NCI-H526 treated with DMSO at 0.1 percent for 48 hours (cell line): ENCODE measurements around the gene SLC12A9.
"Not testable (repeated sequence)": the region's sequence is repeated elsewhere in the genome, so short reads cannot be mapped to it uniquely, and the experiment has no call there.

Experiments
- DNase-seq: peaks from one replicate; lab custom pipeline; 2025; lab: John Stamatoyannopoulos, UW

Gene SLC12A9

DNA sequence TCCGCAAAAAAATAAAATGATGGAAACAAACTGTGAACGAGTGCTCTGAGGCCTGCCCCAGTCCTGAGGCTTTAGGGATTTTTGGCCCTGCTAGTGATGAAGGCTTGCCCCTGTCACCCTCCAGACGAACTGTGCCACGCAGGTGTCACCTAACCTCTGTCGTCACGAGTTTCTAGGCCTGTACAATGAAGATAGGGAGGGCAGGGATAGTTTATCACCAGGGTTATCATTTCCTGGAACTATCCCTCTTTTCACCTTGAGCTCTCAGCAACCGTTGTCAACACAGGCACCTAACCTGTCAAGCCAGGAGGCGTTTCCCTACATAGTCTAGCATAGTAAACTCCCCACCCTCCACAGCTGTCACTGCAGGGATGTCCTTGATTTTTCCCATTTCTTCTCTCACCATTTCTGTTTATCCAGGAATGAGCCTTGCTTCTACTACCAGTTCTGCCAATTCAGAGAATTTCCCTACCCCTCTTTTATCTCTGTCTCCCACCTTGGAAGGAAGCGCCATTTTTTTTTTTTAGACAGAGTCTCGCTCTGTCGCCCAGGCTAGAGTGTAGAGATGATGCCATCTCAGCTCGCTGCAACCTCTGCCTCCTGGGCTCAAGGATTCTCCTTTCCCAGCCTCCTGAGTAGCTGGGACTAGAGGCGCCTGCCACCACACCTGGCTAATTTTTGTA lies 45.4 kb downstream of the SLC12A9 start:
- no peak for DNase-seq

DNA sequence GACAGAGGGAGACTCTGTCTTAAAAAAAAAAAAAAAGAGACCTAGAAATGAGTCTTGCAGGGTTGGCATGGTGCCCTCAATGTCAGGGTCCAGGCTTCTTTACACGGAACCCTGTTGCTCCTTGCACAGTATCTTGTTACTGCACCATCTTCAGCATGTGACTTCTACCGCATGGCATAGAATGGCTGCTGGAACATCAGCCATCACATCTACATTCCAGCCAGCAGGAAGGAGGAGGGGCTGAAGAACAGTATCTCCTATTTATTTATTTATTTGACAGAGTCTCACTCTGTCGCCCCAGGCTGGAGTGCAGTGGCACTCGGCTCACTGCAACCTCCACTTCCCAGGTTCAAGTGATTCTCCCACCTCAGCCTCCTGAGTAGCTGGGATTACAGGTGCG lies 46.9 kb downstream of the SLC12A9 start:
- DNase-seq = no peak

DNA sequence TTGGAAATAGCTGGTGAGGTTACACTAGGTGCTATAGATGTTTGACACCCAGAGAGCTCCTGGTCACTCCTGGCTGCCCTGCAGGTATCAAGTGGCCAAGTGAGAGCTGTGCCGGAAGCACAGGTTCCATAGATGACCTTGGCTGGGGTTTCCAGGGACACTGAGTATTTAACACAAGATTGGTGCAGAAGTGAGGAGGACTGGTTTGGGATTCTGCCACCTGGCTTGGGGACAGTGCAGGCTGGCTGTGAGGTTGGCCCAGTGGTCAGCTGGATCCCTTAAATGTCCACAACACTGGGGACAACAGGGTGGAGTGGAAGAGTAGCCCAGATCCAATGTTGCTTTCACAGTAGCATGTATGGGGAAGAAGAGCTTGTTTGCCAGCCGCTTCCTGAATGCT lies 48.5 kb downstream of the SLC12A9 start:
- DNase-seq = no peak

DNA sequence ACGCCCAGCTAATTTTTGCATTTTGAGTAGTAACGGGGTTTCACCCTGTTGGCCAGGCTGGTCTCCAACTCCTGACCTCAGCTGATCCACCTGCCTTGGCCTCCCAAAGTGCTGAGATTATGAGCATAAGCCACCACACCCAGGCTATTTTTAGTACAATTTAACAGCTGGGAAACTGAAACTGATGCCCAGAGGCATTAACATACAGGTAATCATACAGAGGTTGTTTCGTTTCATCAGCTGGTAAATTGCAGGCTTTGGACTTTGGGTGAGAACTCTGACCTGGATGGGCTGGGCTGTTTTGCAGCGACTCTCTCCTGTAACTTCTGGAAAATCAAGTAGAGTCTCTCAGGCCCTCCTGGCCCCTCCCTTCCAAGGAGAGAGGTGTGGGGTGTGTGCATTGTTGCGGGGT lies 49.4 kb downstream of the SLC12A9 start:
- DNase-seq = no peak

DNA sequence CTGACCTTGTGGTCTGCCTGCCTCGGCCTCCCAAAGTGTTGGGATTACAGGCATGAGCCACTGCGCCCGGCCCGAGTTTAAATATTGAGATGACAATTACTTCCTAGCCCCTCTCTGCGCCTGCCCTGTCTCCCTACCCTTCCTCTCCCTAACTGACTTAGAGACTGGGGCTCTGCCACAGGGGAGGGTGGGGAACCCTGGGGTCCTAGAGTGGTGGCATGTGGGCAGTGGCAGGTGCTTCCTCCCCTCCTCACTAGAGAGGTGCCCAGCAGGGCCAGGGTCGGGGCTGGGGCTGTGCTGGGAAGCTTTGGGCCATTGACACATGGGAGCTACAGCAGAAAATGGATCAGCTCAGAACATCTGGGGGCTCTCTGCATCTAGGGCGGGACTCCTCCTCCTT lies 50.1 kb downstream of the SLC12A9 start:
- no peak for DNase-seq

DNA sequence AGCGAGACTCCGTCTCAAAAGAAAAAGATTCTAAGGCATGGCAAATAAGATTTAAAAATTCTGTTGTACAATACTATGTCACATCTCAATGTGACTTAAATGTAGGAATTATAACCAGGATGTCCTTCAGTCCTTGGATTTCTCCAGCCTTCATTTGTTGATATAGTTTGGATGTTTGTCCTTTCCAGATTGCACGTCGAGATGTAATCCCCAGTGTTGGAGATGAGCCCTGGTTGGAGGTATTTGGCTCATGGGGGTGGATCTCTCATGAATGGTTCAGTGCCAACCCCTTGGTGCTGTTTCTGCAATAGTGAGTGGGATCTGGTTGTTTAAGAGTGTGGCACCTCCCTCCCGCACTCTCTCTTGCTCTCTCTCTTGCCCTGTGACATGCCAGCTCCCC lies 56.0 kb downstream of the SLC12A9 start:
- no peak for DNase-seq

DNA sequence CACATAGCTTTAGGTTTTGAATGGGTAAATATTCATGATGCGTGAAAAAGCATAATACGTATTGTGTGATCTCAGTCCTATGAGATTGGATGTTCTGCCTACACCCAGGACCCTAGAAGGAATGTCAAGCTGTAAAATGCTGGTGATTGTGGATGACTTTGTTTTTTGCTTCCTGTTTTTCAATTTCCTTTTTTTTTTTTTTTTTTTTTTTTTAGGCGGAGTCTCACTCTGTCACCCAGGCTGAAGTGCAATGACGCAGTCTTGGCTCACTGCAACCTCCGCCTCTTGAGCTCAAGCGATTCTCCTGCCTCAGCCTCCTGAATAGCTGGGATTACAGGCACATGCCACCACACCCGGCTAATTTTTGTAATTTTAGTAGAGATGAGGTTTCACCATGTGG lies 57.9 kb downstream of the SLC12A9 start:
- not testable (repeated sequence) for DNase-seq

DNA sequence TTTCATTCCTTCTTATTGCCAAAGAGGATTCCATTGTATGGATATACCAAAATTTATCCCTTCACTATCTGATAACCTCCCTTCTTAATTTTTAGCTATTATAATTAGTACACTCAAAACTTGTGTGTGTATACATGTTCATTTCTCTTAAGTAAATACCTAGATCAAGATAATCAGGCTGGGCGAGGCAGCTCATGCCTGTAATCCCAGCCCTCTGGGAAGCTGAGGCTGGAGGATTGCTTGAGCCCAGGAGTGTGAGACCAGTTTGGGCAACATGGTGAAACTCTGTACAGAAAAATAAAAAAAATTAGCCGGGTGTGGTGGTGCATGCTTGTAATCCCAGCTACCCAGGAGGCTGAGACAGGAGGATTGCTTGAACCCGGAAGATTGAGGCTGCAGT lies 59.0 kb downstream of the SLC12A9 start:
- DNase-seq = no peak

DNA sequence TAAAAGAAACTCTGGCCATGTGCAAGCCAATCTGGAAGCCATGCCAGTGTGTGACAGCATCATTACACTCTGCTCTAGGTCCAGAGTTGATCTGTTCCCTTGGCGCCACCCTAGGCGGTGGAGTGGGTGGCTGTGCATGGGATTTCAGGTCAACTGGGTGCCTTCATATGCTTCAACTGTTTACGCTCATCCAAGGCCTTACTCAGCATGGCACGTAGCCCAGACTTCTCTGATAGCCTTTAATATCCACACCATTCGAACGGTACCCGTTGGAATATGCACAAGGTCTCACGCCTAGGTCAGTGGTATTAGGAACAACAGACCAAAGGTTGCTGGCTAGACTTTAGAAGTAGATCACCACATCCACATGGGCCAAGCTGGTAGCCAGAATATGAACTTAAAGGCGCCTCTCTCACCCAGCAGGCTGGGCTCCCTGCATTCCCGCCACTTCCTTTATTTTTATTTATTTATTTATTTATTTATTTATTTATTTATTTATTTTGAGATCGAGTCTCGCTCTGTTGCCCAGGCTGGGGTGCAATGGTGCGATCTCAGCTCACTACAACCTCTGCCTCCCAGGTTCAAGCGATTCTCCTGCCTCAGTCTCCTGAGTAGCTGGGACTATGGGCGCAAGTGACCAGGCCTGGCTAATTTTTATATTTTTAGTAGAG lies 61.8 kb downstream of the SLC12A9 start:
- DNase-seq = no peak

DNA sequence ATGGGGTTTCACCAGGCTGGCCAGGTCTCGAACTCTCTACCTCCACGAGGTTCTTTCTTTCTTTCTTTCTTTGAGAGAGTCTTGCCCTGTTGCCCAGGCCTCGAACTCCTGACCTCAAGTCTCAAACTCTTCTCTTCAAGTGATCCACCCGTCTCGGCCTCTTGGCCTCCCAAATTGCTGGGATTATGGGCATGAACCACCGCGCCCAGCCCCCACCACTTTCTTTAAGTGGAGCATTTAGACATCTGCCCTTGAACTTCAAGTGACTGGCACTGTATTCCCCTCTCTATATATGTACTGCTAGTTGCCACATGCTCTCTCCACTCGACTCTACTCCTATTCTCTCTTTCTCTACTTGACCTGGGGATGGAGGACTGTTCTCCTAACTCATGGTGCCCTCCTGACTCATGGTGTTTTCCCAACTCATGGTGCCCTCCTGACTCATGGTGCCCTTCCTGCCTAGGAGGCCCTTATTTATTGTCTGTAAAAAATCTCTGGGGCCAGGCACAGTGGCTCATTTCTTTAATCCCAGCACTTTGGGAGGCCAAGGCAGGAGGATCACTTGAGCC lies 62.5 kb downstream of the SLC12A9 start:
- no peak for DNase-seq
